Ascending aorta (tissue), 2 donors: ENCODE results near the gene DPYD. TPM values are rescaled to one million over a fixed set of nuclear protein-coding genes. Genes with fewer than 3 reads are reported as not detected.

ENCODE experiments used
- DNase-seq, 2 donors: peaks; one replicate each; pipeline ENCODE4 v3.0.0-alpha.2; 2019; ENCODE audit warnings: low spot score in 2 of 2
- H3K27ac ChIP-seq, 2 donors: fragments of 200-600 bp; sonication (generic); one replicate each; pipeline ENCODE4 v1.5.1; 2016 to 2017; ENCODE audit warnings: mild to moderate bottlenecking in 1 of 2
- H3K27me3 ChIP-seq: fragments of 200-600 bp; sonication (generic); one replicate; pipeline ENCODE4 v1.5.1; 2017
- H3K36me3 ChIP-seq, 2 donors: fragments of 200-600 bp; sonication (generic); one replicate each; pipeline ENCODE4 v1.5.1; 2016
- H3K4me1 ChIP-seq, 2 donors: fragments of 200-600 bp; sonication (generic); one replicate each; pipeline ENCODE4 v1.5.1; 2016 to 2017; ENCODE audit warnings: mild to moderate bottlenecking in 1 of 2
- H3K4me3 ChIP-seq, 2 donors: fragments of 200-600 bp; sonication (generic); one replicate each; pipeline ENCODE4 v1.5.1; 2016 to 2017; ENCODE audit warnings: mild to moderate bottlenecking in 1 of 2
- H3K9me3 ChIP-seq, 2 donors: fragments of 200-600 bp; sonication (generic); one replicate each; pipeline ENCODE4 v1.5.1; 2016
- CTCF ChIP-seq, 3 experiments: fragments of 200-600 bp in 2 of 3; fragments of 450-650 bp in 1 of 3; sonication (generic) in 2 of 3; IDR thresholded peaks; one replicate each; pipeline ENCODE4 v1.5.1; 2016 to 2019; ENCODE audit warnings: antibody characterized with exemption in 3 of 3, mild to moderate bottlenecking in 1 of 3, moderate library complexity in 1 of 3
- intact Hi-C: fragments of 100-400 bp; cut with DNase I; formaldehyde crosslinking; loops from one replicate; pipeline ENCODE4 v1.15.1; 2023
- total RNA-seq: library from RNA; depleted of rRNA; stranded (reverse); fragments of >200 nt; gene quantifications from one replicate; pipeline ENCODE4 v1.1.0, GENCODE V29; 2016

DPYD gene
- total RNA-seq, 1 donor from 2014 or later: 22.9 TPM

- no peak overlapping the region for H3K4me3 ChIP-seq
- no peaks in the 10 kb centered on the region for H3K36me3 ChIP-seq
- no peak for TF ChIP-seq CTCF (IDR thresholded peaks at IDR 0.05)
- DNase-seq: no peak
- H3K4me1 ChIP-seq: no peaks in the 10 kb centered on the region
- intact Hi-C loops: no loop called here
- no peaks in the 10 kb centered on the region for H3K27me3 ChIP-seq
- no peak overlapping the region for H3K27ac ChIP-seq
- no peaks in the 10 kb centered on the region for H3K9me3 ChIP-seq
Observed at GRCh38 chr1:97875996-97876395, 44.8 kb downstream of the DPYD start.

- no peaks in the 10 kb centered on the region for H3K36me3 ChIP-seq
- DNase-seq: no peak
- no peaks in the 10 kb centered on the region for H3K9me3 ChIP-seq
- H3K27ac ChIP-seq: no peak overlapping the region
- intact Hi-C loops: no loop called here
- no peaks in the 10 kb centered on the region for H3K4me1 ChIP-seq
- no peak overlapping the region for H3K4me3 ChIP-seq
- no peak for TF ChIP-seq CTCF (IDR thresholded peaks at IDR 0.05)
- no peaks in the 10 kb centered on the region for H3K27me3 ChIP-seq
Observed at GRCh38 chr1:97870589-97870988, 50.2 kb downstream of the DPYD start.

- H3K27ac ChIP-seq: no peak overlapping the region
- no peaks in the 10 kb centered on the region for H3K27me3 ChIP-seq
- H3K4me1 ChIP-seq: no peaks in the 10 kb centered on the region
- intact Hi-C loops: no loop called here
- no peaks in the 10 kb centered on the region for H3K36me3 ChIP-seq
- no peak for DNase-seq
- TF ChIP-seq CTCF (IDR thresholded peaks at IDR 0.05): no peak
- H3K9me3 ChIP-seq: no peaks in the 10 kb centered on the region
- H3K4me3 ChIP-seq: no peak overlapping the region
Observed at GRCh38 chr1:97869441-97869840, 51.4 kb downstream of the DPYD start.

- TF ChIP-seq CTCF (IDR thresholded peaks at IDR 0.05): no peak
- Histone ChIP-seq H3K4me1 (no peaks in the 10 kb centered on the region), H3K36me3 (no peaks in the 10 kb centered on the region), H3K4me3 (no peak overlapping the region), H3K27ac (no peak overlapping the region), H3K27me3 (no peaks in the 10 kb centered on the region), H3K9me3 (no peaks in the 10 kb centered on the region)
- intact Hi-C loops: no loop called here
- no peak for DNase-seq
Observed at GRCh38 chr1:97867127-97867526, 53.7 kb downstream of the DPYD start.

GRCh38 chr1:97864615-97865014, 56.2 kb downstream of the DPYD start:
- Histone ChIP-seq H3K27me3 (no peaks in the 10 kb centered on the region), H3K9me3 (no peaks in the 10 kb centered on the region), H3K27ac (no peak overlapping the region), H3K4me1 (no peaks in the 10 kb centered on the region), H3K36me3 (no peaks in the 10 kb centered on the region), H3K4me3 (no peak overlapping the region)
- TF ChIP-seq CTCF (IDR thresholded peaks at IDR 0.05): no peak
- intact Hi-C loops: no loop called here
- DNase-seq: no peak

- Histone ChIP-seq H3K27ac (no peak overlapping the region), H3K4me1 (no peaks in the 10 kb centered on the region), H3K36me3 (no peaks in the 10 kb centered on the region), H3K9me3 (no peaks in the 10 kb centered on the region), H3K4me3 (no peak overlapping the region), H3K27me3 (no peaks in the 10 kb centered on the region)
- no peak for TF ChIP-seq CTCF (IDR thresholded peaks at IDR 0.05)
- DNase-seq: no peak
- intact Hi-C loops: no loop called here
Observed at GRCh38 chr1:97853221-97853620, 67.6 kb downstream of the DPYD start.
